ENCODE data around the gene GRB10.
"Not testable (repeated sequence)": the region's sequence is repeated elsewhere in the genome, so short reads cannot be mapped to it uniquely, and the experiment has no call there.

The GRB10 gene

GRCh38 chr7:50607524-50608125 lies 175.1 kb downstream of the GRB10 start:
- DNase-seq (ENCODE audit: low read depth), result no peak

GRCh38 chr7:50605059-50605458 lies 177.6 kb downstream of the GRB10 start:
- DNase-seq (ENCODE audit: low read depth), result no peak

GRCh38 chr7:50603287-50603686 lies 179.4 kb downstream of the GRB10 start:
- no peak for DNase-seq (ENCODE audit: low read depth)

DNA sequence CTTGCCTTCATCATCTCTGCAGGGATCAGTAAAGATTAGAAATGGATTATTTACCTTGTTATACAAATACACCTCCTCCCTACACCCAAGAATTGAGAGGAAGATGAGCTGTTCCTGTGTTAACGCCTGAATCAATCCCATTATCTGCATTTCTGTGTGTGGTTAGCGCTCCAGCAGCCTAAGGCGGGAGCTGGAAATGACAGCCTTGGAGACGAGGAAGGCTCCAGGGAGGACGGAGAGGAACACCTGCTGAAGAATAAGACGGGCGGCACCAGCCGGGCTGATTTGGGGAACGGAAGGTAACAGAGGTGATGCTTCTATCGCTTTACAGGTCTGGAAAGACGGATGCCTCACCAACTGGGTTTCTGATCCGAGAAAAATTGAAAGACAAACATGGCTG lies 183.3 kb downstream of the GRB10 start:
- no peak for DNase-seq (ENCODE audit: low read depth)

DNA sequence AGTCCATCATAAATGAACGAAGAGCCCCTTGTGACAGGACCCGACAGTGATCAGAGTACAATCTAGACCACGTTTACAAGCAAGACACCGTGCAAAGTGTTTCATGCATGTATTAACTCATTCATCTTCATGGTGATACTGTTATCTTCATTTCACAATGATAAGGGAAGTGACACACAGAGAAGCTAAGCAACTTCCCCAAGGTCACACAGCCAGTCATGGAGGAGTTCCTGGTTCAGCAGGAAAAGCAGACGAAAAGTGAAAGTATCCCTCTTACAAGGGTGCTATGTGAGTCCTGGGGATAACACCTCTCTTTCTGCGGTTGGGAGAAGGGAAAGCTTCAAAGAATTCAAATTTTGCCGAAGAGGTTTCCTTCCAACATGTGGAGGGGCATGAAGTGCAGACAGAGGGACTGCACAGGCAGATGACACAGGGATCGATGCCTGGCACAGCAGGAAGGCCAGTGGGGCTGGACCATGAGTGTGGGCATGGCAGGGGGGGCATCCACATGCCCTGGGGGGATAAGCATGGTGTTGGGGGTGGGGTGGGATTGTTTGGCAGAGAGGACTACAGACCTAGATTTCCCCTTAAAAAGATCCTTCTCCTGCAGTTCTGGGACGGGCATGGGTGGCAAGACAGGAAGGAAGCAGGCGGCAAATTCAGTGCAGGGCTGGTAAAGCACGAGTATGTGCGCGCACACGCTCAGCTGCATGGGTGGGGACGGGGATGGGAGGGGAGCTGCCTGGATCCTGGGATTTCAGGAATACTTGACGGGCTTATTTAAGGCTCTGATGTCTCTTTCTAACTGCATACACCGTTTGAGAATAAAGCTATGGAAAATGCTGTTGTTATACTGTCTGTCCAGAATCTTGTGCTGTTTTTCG lies 184.0 kb downstream of the GRB10 start:
- no peak for DNase-seq (ENCODE audit: low read depth)

- no peak for DNase-seq (ENCODE audit: low read depth)
Observed at GRCh38 chr7:50596484-50596883, 186.2 kb downstream of the GRB10 start.

- DNase-seq (ENCODE audit: low read depth), result no peak
Observed at GRCh38 chr7:50595491-50596102, 187.1 kb downstream of the GRB10 start.

DNA sequence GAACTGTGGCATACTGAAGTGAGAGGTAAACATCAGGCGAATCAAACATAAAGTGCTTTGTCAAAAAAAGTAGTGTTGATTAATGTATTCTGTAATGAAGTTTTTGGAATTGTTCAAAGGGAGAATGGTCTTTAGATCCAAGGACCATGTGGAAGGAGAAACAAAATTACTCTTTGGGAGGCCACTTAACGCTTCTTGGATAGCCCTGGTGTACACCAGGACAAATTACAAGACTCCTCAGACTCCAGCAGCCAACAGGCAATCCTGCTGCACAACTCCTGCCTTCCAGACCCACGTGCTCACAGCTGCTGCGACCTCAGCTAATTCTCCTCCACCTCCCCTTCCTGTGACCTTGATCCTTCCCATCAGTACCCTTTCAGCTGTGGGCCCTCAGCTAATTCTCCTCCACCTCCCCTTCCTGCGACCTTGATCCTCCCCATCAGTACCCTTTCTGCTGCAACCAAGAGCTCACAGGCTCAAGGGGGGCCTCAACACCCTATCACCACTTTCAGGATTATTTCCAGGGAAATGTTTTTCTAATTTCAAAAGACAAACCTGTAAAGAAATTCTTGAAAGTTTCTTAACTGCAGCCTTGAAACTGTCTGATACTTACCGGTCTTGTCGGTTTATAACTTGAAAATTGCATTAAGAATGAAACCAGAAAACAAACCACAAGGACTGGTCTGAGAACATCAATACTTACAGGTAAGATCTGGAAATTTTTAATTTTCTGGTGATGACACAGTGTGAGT lies 187.8 kb downstream of the GRB10 start:
- no peak for DNase-seq (ENCODE audit: low read depth)

GRCh38 chr7:50594136-50594535 lies 188.6 kb downstream of the GRB10 start:
- no peak for DNase-seq (ENCODE audit: low read depth)

- no peak for DNase-seq (ENCODE audit: low read depth)
Observed at GRCh38 chr7:50592940-50593339, 189.8 kb downstream of the GRB10 start.

DNA sequence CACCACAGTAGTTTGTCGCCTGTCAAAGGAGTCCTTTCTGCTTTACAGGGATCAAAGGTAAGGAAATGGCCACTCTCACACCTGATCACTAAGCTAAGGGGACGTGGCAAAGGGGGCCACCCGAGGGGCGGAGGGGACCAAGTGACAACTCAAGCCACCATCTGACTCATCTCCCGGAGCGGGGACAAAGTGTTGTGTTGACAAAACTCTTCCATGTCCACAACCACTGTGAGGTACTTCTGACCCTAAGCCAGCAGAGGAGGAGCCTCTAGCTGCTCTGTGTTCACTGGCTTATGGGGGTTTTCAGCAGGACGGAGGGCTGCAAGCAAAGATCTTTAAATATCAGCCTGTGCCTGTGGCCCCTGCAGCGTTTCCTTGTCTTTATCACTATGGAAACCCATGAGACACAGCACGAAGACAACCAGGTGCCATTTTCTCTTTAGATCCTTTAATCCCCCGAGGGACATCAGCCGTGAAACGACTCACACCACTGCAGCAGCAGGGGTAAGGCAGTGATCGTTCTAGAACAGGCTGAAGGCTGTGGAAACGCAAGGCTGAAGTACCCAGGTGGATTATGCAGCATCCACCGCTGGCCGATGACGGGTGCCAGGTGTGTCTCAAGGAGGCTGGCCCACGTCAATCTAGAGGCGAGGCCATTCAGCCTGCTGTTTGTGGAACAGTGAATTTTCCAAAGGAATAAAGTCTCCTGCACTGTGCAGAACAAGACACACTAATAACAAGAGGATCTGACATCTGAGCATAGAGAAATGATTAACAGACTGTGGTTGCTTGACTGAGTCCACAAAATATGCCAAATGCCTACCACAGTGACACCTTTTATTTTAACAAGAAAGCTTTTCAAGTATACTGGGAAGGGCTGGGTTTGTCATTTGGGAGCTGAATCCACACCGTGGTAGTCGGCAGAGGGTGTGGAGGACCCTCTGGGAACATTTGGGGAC lies 190.9 kb downstream of the GRB10 start:
- no peak for DNase-seq (ENCODE audit: low read depth)

DNA sequence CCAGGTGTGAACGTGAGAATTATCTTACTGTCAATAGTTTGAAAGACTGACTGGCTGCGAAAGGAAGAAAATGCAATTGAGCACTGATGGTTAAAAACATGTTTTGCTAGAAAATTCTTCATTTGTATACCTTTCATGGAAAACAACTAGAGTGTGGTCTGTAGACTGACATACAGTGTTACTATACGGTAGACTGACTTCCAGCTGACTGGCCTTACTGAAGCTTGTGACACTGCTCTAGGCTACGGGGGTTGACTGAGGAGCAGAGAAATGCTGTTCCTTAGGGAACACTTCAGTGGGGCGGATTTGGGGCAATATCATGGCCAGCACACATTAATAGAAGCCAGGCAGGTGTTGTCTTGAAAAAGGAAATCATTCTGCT lies 191.6 kb downstream of the GRB10 start:
- no peak for DNase-seq (ENCODE audit: low read depth)

GRCh38 chr7:50590535-50590934 lies 192.2 kb downstream of the GRB10 start:
- DNase-seq (ENCODE audit: low read depth), result no peak

DNA sequence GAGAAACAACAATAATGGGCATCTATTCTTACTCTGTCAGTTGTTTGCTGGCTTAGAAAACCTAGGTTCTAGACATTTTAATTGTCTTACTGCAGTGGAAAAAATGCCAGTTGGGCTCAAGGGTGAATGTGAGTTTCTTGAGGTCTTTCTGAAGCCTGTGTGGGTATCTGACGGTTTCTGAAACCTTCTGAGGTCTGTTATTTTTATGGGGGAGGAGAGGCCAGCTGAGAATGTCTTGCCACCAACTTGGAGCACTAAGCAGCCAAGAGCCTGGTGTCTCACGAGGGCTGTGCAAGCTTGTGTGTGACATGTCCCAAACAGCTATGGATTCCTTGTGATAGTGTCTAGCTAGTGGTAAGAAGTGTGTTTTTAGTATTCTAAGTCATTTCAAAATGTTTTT lies 193.3 kb downstream of the GRB10 start:
- no peak for DNase-seq (ENCODE audit: low read depth)

GRCh38 chr7:50588937-50589336 lies 193.8 kb downstream of the GRB10 start:
- no peak for DNase-seq (ENCODE audit: low read depth)

- DNase-seq (ENCODE audit: low read depth), result no peak
Observed at GRCh38 chr7:50587737-50588136, 195.0 kb downstream of the GRB10 start.

DNA sequence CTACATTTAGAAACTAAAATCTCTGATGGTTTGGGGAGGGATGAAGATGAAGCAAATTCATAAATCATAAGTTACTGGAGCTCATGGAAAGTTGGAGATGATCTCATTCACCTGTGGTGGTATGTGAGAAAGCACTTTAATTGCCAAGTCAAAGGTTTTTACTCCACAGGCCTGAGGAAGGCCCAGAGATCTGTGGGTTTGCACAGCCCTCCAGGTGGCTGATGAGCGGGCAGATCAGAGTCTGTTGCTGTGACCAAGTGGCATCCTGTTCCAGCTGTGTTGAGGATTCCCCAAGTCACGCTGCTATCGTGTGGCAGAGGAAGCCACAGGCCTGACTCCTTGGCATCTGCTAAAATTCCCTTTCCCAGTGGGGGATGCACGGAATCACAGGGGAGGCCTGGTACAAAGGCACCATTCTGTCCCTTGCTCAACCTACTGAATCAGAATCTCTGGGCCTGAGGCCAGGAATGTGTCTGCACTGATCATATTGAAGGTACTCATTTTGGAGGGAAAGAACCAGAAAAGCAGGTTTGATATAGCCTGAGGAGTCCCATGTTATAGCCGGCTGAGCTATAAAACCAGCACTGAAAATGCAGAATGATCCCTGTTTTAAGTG lies 197.8 kb downstream of the GRB10 start:
- no peak for DNase-seq (ENCODE audit: low read depth)

- DNase-seq (ENCODE audit: low read depth), result no peak
Observed at GRCh38 chr7:50584386-50584785, 198.3 kb downstream of the GRB10 start.

- not testable (repeated sequence) for DNase-seq (ENCODE audit: low read depth)
Observed at GRCh38 chr7:50583295-50583694, 199.4 kb downstream of the GRB10 start.

- not testable (repeated sequence) for DNase-seq (ENCODE audit: low read depth)
Observed at GRCh38 chr7:50582271-50582670, 200.4 kb downstream of the GRB10 start.

DNA sequence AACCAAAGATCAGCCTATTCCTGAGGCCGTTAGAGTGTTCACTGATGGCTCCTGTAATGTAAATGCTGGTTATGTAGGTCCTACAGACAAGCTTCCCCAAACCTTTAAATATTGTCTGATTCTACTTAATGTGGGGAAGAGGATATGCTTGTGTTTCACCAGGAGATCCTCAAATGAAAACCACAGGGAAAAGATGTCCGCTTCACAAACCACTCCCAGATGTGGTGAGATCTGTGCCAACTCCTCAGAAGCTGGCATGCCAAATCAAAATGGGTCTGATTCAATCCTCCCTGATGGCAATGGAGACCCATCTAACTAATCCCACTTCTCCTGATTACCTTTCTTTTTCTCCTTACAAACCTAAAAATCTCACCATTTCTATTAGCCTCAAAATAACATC lies 202.0 kb downstream of the GRB10 start:
- not testable (repeated sequence) for DNase-seq (ENCODE audit: low read depth)
